ENCODE data around the gene CCDC51.

- TF ChIP-seq CTCF (IDR thresholded peaks at IDR 0.05) (no peak), POLR2AphosphoS5 (IDR thresholded peaks at IDR 0.05; ENCODE audit: insufficient read depth in 1 of 2, low read depth in 1 of 2) (no peak), POLR2A (IDR thresholded peaks at IDR 0.05) (no peak)
Measured at GRCh38 chr3:48472673-48472922, 32.7 kb upstream of the CCDC51 start.
